Epidermal melanocyte (primary cell): ENCODE data around the gene MPRIP.

Experiments
- DNase-seq: peaks from one replicate; pipeline ENCODE4 v3.0.0; 2011; ENCODE audit warnings: low spot score; ENCODE audit not compliant: insufficient read length

MPRIP gene

DNA sequence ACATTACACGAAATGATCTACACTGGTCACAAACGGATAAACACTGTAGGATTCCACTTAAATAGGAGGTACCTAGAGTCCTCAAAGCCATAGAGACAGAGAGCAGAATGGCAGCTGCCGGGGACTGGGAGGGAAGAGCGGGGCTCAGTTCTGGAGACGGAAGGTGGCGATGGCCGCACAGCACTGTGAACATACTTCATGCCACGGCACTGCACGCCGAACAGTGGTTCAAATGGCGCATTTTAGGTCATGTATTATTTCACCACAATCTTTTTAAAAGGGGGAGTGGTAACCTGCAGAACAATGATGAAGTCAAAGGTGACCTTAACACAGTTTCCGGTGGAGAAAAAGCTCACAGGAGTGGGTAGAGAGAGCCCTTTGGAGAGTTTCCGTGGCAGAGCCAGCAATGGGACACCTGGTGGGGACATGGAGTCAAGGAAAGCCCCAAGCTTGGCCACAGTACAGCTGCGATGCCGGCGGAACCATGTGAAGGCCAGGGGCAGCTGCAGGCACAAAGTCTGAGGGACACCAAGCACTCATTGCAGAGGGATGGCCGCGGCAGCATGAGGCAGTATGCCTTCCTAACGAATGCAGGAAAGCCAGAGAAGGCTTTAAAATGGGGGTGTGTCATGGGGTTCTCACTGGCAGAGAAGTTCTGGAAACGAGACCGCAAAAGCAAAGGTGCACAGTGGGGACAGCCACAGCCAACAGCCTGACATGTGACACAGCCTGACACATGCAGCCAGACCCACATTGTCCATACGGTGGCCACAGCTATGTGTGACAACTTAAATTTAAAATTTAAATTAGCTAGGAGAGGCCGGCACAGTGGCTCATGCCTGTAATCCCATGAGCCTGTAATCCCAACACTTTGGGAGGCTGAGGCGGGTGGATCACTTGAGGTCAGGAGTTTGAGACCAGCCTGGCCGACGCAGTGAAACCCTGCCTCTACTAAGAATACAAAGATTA lies 187.4 kb downstream of the MPRIP start:
- DNase-seq: no peak

- peak; percentile 7 for DNase-seq
Measured at GRCh38 chr17:17231621-17232302, 189.5 kb downstream of the MPRIP start.

DNA sequence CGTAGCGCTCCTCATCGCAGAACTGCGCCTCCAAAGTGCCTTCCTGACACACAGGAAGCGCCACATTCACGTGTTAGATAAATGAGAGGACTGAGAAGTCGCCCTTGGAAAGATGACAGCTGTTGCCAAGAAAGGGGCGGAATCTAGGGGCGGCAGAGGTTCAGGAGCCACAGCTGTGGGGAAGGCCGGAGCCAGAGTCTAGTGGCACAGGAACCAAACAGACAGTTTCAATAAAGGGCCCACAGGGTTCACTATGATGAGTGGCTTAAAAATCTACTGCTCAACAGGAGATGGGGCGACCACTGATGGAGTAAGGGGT lies 190.0 kb downstream of the MPRIP start:
- no peak for DNase-seq

- no peak for DNase-seq
Measured at GRCh38 chr17:17235212-17236174, 193.2 kb downstream of the MPRIP start.

DNA sequence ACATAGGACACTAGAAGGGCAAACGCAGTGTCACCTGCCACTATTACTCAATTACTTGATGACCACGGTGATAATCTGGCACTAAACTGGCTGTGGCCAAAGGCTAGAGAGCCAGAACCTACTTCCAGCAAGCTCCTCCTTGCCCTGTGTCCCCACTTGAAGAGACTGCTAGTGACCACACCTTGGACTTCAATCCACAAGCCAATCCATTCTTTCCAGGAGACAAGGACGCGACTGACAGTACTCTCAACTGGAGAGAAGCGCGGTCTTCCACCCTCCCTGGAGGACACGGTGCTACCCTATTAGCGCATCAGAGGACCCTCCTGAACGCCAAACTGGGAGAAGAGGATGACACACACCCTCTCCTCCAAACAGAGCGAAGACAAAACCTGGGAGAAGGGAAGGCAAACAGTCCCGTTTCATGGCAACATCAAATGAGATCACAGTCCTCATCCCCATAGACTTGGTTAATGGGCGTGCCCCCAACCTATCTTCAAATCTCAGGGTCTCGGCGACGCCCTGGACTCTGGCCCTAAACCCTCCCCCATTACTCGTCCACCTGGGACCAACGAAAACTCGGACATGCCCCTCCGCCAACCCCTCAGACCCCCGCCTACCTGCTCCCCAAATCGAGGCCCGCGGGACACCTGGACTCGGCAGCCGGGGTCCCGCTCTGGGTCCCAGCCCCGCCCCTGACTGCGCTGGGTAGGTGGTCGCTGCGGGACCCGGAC lies 194.2 kb downstream of the MPRIP start:
- DNase-seq: no peak

DNA sequence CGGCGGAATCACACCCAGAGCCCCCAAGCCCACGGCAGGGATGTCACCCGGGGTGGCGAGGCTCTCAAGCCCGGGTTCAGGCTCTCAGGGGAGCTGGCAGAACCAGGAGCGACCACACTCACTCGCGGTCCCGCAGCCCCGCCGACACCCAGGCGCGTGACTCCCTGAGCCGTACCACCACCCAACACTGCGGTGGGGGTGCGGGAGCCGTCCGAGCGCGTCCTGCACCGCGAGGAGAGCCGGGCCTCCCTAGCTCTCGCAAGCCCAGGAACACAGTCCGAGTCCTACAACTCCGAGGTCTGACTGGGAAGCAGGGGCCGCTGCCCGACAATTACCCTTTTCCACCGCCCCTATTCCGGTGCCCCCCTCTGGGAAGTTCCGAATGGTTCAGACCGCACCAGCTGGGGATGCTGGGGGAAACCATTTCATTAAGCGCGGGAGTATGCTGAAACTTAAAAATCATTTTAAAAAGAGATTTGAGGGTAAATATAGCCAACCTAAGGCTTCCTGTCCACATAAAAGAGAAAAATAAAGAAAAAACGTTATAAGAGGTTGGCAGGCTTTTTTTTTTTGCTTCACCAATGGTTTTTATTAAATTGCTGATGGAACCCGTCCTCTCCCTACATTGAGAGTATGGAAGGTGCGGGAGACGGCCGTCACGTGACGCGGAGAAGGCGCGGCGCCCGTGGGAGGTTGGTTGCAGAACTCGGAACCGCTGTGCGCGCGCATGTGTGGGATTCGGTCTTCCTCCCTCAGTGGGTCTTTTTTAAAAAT lies 195.0 kb downstream of the MPRIP start, which contains the start of gene FLCN:
FLCN (minus strand) TSS at position 143 of the 774 bp plus-strand sequence. CDS start 9,031 bp downstream, outside the sequence.
- peak; percentile 84 for DNase-seq

DNA sequence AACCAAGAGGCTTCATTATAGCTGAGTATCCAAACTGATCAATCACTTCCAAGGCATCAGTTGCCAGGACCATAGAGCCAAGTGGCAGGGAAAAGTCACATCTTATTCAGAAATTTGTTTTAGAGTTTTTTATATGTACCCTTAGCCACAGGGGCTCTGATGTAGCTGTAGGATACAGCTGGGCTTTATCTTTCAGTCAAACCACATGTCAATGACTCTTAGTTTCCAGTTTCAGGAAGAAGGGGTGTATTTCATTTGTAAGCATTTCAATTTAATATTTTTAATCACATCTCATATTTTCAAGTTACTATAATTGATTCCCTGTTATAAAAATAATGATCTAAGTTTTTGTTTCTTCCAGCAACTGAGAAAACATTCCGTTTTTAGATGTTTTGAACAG lies 197.6 kb downstream of the MPRIP start:
- no peak for DNase-seq

GRCh38 chr17:17241656-17242055 lies 199.4 kb downstream of the MPRIP start:
- no peak for DNase-seq

DNA sequence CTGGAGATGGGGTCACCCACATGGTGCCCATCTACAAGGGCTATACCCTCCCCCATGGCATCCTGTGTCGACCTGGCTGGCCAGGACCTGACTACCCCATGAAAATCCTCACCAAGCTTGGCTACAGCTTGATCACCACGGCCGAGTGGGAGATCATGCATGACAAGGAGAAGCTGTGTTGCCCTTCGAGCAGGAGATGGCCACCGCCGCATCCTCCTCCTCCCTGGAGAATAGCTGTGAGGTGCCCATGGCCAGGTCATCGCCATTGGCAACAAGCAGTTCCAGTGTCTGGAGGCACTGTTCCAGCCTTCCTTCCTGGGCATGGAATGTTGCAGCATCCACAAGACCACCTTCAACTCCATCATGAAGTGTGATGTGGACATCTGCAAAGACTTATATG lies 200.0 kb downstream of the MPRIP start:
- no peak for DNase-seq
